Fibroblast of lung (primary cell): ENCODE measurements around the gene TGFB1. TPM values are rescaled to one million over a fixed set of nuclear protein-coding genes. Genes with fewer than 3 reads are reported as not detected.

Experiments
- DNase-seq, 2 donors: peaks; one replicate each; pipeline versions ENCODE4 v3.0.0 to v3.0.0-alpha.2; 2010; ENCODE audit warnings: low read depth in 2 of 2
- H2AFZ ChIP-seq: 2 replicates; pipeline ENCODE4 v1.5.1; 2012; ENCODE audit warnings: low read length, control low read depth, inconsistent platforms
- H3K27ac ChIP-seq: 2 replicates; pipeline ENCODE4 v1.5.1; 2011; ENCODE audit warnings: low read length, control low read depth; ENCODE audit not compliant: insufficient read depth
- H3K27me3 ChIP-seq: 2 replicates; pipeline ENCODE4 v1.5.1; 2011; ENCODE audit warnings: mild to moderate bottlenecking, low read length; ENCODE audit not compliant: control insufficient read depth, insufficient read depth
- H3K36me3 ChIP-seq: 2 replicates; pipeline ENCODE4 v1.5.1; 2011; ENCODE audit warnings: low read length; ENCODE audit not compliant: control insufficient read depth, insufficient read depth
- H3K4me1 ChIP-seq: 2 replicates; pipeline ENCODE4 v1.5.1; 2011; ENCODE audit warnings: low read length; ENCODE audit not compliant: control insufficient read depth, insufficient read depth; ENCODE audit errors: extremely low read depth
- H3K4me2 ChIP-seq: 2 replicates; pipeline ENCODE4 v1.5.1; 2011; ENCODE audit warnings: low read length, control low read depth; ENCODE audit not compliant: insufficient read depth; ENCODE audit errors: extremely low read depth
- H3K4me3 ChIP-seq, 4 experiments: fragments of 200-600 bp in 1 of 4; sonication (generic) in 1 of 4; replicated peaks in 1 of 4; 2 replicates each; pipeline ENCODE4 v1.5.1; 2011 to 2016; ENCODE audit warnings: low read length in 4 of 4, low read depth in 3 of 4, mild to moderate bottlenecking in 3 of 4, control low read depth in 2 of 4, inconsistent platforms in 1 of 4, mixed read lengths in 1 of 4; ENCODE audit not compliant: insufficient read depth in 1 of 4; ENCODE audit errors: control extremely low read depth in 1 of 4
- H3K79me2 ChIP-seq: 2 replicates; pipeline ENCODE4 v1.5.1; 2012; ENCODE audit warnings: mild to moderate bottlenecking, low read length, inconsistent platforms; ENCODE audit not compliant: control insufficient read depth, insufficient read depth
- H3K9ac ChIP-seq: 2 replicates; pipeline ENCODE4 v1.5.1; 2011; ENCODE audit warnings: mild to moderate bottlenecking, low read length, control low read depth; ENCODE audit not compliant: insufficient read depth
- H3K9me3 ChIP-seq: 2 replicates; pipeline ENCODE4 v1.5.1; 2012; ENCODE audit warnings: low read depth, low read length; ENCODE audit not compliant: control insufficient read depth, insufficient read depth
- H4K20me1 ChIP-seq: 2 replicates; pipeline ENCODE4 v1.5.1; 2011; ENCODE audit warnings: low read length; ENCODE audit not compliant: control insufficient read depth, insufficient read depth; ENCODE audit errors: extremely low read depth
- CTCF ChIP-seq, 2 donors: IDR thresholded peaks in 1 of 2; conservative IDR thresholded peaks in 1 of 2; 1 replicate in 1 of 2; 2 replicates in 1 of 2; pipeline ENCODE4 v1.5.1; 2011 to 2012; ENCODE audit warnings: low read length in 2 of 2, control low read depth in 1 of 2, inconsistent platforms in 1 of 2, low read depth in 1 of 2, mild to moderate bottlenecking in 1 of 2
- EZH2 ChIP-seq: IDR thresholded peaks from 2 replicates; pipeline ENCODE4 v1.5.1; 2012; ENCODE audit warnings: low read length, control low read depth, mild to moderate bottlenecking; ENCODE audit errors: missing control alignments
- polyA plus RNA-seq, 2 donors: library from polyadenylated mRNA; depleted of rRNA in 1 of 2; stranded (reverse) in 1 of 2; unstranded in 1 of 2; fragments of >200 nt; gene quantifications; 2 replicates each; pipeline ENCODE4 v1.2.1, GENCODE V29; 2011 to 2012; ENCODE audit warnings: missing spikeins in 1 of 2
- total RNA-seq: library from RNA; depleted of rRNA; stranded (reverse); fragments of >200 nt; gene quantifications from 2 replicates; pipeline ENCODE4 v1.2.1, GENCODE V29; 2014

The TGFB1 gene
- total and polyA plus RNA-seq, 2 donors (not counting 1 experiment from before 2014, with no cell fraction given) = 4.2 to 14.4 TPM

- H3K27ac ChIP-seq = peak overlapping the region; percentile 100
- peak overlapping the region; percentile 87 to 98 (median 92) for H3K4me3 ChIP-seq
- H2AFZ ChIP-seq = no peak overlapping the region
- H3K4me1 ChIP-seq = peaks cover 11% of the 10 kb centered on the region
- DNase-seq = no peak
- peak overlapping the region; percentile 100 for H3K9ac ChIP-seq
- H3K4me2 ChIP-seq = peak overlapping the region; percentile 33
- H3K27me3 ChIP-seq = no peaks in the 10 kb centered on the region
- TF ChIP-seq EZH2 = no peak
- no peak for TF ChIP-seq CTCF (conservative IDR thresholded peaks at IDR 0.05 in 1 of 2, IDR thresholded peaks at IDR 0.05 in 1 of 2; ENCODE audit: low read depth in 1 of 2, low read length in 2 of 2)
- no peaks in the 10 kb centered on the region for H3K9me3 ChIP-seq
- H3K79me2 ChIP-seq = peaks cover 14% of the 10 kb centered on the region
- no peaks in the 10 kb centered on the region for H4K20me1 ChIP-seq
- H3K36me3 ChIP-seq = no peaks in the 10 kb centered on the region
Measured at GRCh38 chr19:41364524-41365391, 11.0 kb upstream of the TGFB1 start.

GRCh38 chr19:41363753-41364523 lies 10.2 kb upstream of the TGFB1 start, which contains the start of gene B9D2:
B9D2 (minus strand) TSS chr19:41364149; CDS start chr19:41363519, 630 bp downstream.
- no peaks in the 10 kb centered on the region for H3K36me3 ChIP-seq
- no peaks in the 10 kb centered on the region for H3K9me3 ChIP-seq
- peaks cover 11% of the 10 kb centered on the region for H3K4me1 ChIP-seq
- DNase-seq = peak; percentile 96 to 99
- H3K4me2 ChIP-seq = peak within 1 kb of the TSS; percentile 95
- no peaks in the 10 kb centered on the region for H3K27me3 ChIP-seq
- H3K27ac ChIP-seq = peak within 1 kb of the TSS; percentile 100
- TF ChIP-seq EZH2 = no peak
- no peak for TF ChIP-seq CTCF (conservative IDR thresholded peaks at IDR 0.05 in 1 of 2, IDR thresholded peaks at IDR 0.05 in 1 of 2; ENCODE audit: low read depth in 1 of 2, low read length in 2 of 2)
- peaks cover 14% of the 10 kb centered on the region for H3K79me2 ChIP-seq
- H3K4me3 ChIP-seq = peak within 1 kb of the TSS; percentile 87 to 98 (median 92)
- H2AFZ ChIP-seq = peak within 1 kb of the TSS; percentile 97
- peak within 1 kb of the TSS; percentile 100 for H3K9ac ChIP-seq
- H4K20me1 ChIP-seq = no peaks in the 10 kb centered on the region

- Histone ChIP-seq H3K27me3 (no peaks in the 10 kb centered on the region), H3K79me2 (peaks cover 13% of the 10 kb centered on the region), H3K9me3 (no peaks in the 10 kb centered on the region), H3K4me3 (peak overlapping the region; percentile 87 to 98 (median 92)), H4K20me1 (no peaks in the 10 kb centered on the region), H3K4me2 (peak overlapping the region; percentile 95), H2AFZ (peak overlapping the region; percentile 85), H3K4me1 (peaks cover 11% of the 10 kb centered on the region), H3K36me3 (no peaks in the 10 kb centered on the region), H3K9ac (peak overlapping the region; percentile 100), H3K27ac (peak overlapping the region; percentile 100)
- no peak for DNase-seq
- TF ChIP-seq EZH2 (no peak), CTCF (conservative IDR thresholded peaks at IDR 0.05 in 1 of 2, IDR thresholded peaks at IDR 0.05 in 1 of 2; ENCODE audit: low read depth in 1 of 2, low read length in 2 of 2) (no peak)
Measured at GRCh38 chr19:41363371-41363752, 9.6 kb upstream of the TGFB1 start.
